Breast epithelium (tissue), 4 donors: ENCODE data around the gene DDOST. TPM values are rescaled to one million over a fixed set of nuclear protein-coding genes. Genes with fewer than 3 reads are reported as not detected.
A peak's percentile ranks its signal among the peaks of the same experiment; 100 is the strongest.

ENCODE experiments used
- DNase-seq, 2 donors: peaks; one replicate each; pipeline ENCODE4 v3.0.0-alpha.2; 2019; ENCODE audit warnings: low spot score in 2 of 2
- H3K27ac ChIP-seq, 2 donors: fragments of 200-600 bp; sonication (generic) in 1 of 2; one replicate each; pipeline ENCODE4 v1.5.1; 2016 to 2019; ENCODE audit warnings: mild to moderate bottlenecking in 1 of 2
- H3K27me3 ChIP-seq, 2 donors: fragments of 200-600 bp; sonication (generic) in 1 of 2; one replicate each; pipeline versions ENCODE4 v1.5.1 to v1.6.0; 2017 to 2019; ENCODE audit warnings: control low read depth in 1 of 2, mild to moderate bottlenecking in 1 of 2
- H3K36me3 ChIP-seq: fragments of 200-600 bp; one replicate; pipeline ENCODE4 v1.5.1; 2019
- H3K4me1 ChIP-seq, 2 donors: fragments of 200-600 bp; sonication (generic); one replicate each; pipeline ENCODE4 v1.5.1; 2016 to 2019; ENCODE audit warnings: control low read depth in 1 of 2
- H3K4me3 ChIP-seq, 3 donors: fragments of 200-600 bp; sonication (generic); 1 replicate in 2 of 3; 2 replicates in 1 of 3; pipeline ENCODE4 v1.5.1; 2016 to 2019; ENCODE audit warnings: mild to moderate bottlenecking in 3 of 3, moderate library complexity in 2 of 3
- H3K9me3 ChIP-seq, 2 donors: fragments of 200-600 bp; sonication (generic) in 1 of 2; one replicate each; pipeline ENCODE4 v1.5.1; 2016 to 2019; ENCODE audit warnings: control low read depth in 1 of 2
- POLR2A ChIP-seq: fragments of 450-650 bp; IDR thresholded peaks from one replicate; pipeline ENCODE4 v1.6.1; 2016; ENCODE audit warnings: antibody characterized with exemption, mild to moderate bottlenecking, moderate library complexity
- POLR2AphosphoS5 ChIP-seq, 3 donors: sonication (generic); formaldehyde crosslinking; IDR thresholded peaks; one replicate each; pipeline ENCODE4 v1.6.1; 2017; ENCODE audit warnings: antibody characterized with exemption in 3 of 3
- intact Hi-C: fragments of 100-400 bp; cut with DNase I; formaldehyde crosslinking; loops from one replicate; pipeline ENCODE4 v1.15.1; 2023; ENCODE audit warnings: low total_unique reads
- total RNA-seq, 3 donors: library from RNA; depleted of rRNA; stranded (reverse); fragments of >200 nt; gene quantifications; one replicate each; pipeline ENCODE4 v1.1.0, GENCODE V29; 2016
- TF ChIP-seq, protein P1 (sequence below), 3 donors: fragments of 450-650 bp; IDR thresholded peaks; one replicate each; pipeline ENCODE4 v1.5.1; 2016 to 2017; ENCODE audit warnings: antibody characterized with exemption in 3 of 3, mild to moderate bottlenecking in 3 of 3, moderate library complexity in 3 of 3

The DDOST gene
- total RNA-seq, 3 donors from 2014 or later, result 127 to 145 (median 138) TPM

DNA sequence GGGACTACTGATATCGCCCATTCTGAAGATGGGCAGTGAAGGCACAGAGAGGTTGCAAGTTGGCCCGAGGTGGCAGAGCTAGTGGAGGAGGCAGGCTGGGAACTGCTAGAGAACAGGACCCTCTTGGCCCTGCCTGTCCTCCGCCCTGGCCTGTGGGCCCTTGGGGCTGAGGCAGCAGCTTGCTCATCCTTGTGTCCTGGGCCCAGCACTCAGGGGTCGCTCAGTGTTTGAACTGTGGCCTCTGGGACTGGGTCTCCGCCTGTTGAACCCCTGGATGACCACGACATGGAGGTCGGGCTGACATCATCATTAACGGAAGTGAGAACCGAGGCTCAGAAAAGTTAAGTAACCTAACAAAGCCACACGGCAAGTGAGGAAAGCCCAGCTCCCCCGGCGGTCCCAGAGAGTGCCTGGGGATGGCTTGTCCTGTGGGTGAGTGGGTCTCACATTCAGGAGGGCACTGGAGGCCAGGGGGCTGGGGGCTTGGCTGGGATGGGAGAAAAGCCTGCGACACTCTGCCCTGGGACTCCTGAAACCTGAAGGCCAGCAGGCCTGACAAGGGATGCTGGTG is 23.0 kb upstream of the DDOST start:
- no peak for DNase-seq
- Histone ChIP-seq H3K27me3 (no peaks in the 10 kb centered on the region), H3K27ac (peak overlapping the region; percentile 25 to 89), H3K4me3 (peak overlapping the region; percentile 20 to 56 (median 31)), H3K4me1 (no peaks in the 10 kb centered on the region), H3K9me3 (no peaks in the 10 kb centered on the region), H3K36me3 (no peaks in the 10 kb centered on the region)
- TF ChIP-seq POLR2AphosphoS5 (IDR thresholded peaks at IDR 0.05) (no peak), POLR2A (no peak)
- TF ChIP-seq, protein P1, sequence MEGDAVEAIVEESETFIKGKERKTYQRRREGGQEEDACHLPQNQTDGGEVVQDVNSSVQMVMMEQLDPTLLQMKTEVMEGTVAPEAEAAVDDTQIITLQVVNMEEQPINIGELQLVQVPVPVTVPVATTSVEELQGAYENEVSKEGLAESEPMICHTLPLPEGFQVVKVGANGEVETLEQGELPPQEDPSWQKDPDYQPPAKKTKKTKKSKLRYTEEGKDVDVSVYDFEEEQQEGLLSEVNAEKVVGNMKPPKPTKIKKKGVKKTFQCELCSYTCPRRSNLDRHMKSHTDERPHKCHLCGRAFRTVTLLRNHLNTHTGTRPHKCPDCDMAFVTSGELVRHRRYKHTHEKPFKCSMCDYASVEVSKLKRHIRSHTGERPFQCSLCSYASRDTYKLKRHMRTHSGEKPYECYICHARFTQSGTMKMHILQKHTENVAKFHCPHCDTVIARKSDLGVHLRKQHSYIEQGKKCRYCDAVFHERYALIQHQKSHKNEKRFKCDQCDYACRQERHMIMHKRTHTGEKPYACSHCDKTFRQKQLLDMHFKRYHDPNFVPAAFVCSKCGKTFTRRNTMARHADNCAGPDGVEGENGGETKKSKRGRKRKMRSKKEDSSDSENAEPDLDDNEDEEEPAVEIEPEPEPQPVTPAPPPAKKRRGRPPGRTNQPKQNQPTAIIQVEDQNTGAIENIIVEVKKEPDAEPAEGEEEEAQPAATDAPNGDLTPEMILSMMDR (IDR thresholded peaks at IDR 0.05), result no peak
- intact Hi-C loops, result loop anchor here (5.0 kb wide), 1 partner anchor 968 kb away; no protein-coding TSS in a partner anchor

GRCh38 chr1:20683614-20684013 is 22.4 kb upstream of the DDOST start:
- TF ChIP-seq POLR2A, result no peak
- TF ChIP-seq, protein P1 (IDR thresholded peaks at IDR 0.05), result no peak
- TF ChIP-seq POLR2AphosphoS5 (IDR thresholded peaks at IDR 0.05), result no peak
- H3K27me3 ChIP-seq, result no peaks in the 10 kb centered on the region
- H3K4me1 ChIP-seq, result no peaks in the 10 kb centered on the region
- H3K9me3 ChIP-seq, result no peaks in the 10 kb centered on the region
- H3K27ac ChIP-seq, result no peak overlapping the region
- DNase-seq, result no peak
- H3K36me3 ChIP-seq, result no peaks in the 10 kb centered on the region
- intact Hi-C loops, result loop anchor here (5.0 kb wide), 1 partner anchor 969 kb away; no protein-coding TSS in a partner anchor
- no peak overlapping the region for H3K4me3 ChIP-seq

DNA sequence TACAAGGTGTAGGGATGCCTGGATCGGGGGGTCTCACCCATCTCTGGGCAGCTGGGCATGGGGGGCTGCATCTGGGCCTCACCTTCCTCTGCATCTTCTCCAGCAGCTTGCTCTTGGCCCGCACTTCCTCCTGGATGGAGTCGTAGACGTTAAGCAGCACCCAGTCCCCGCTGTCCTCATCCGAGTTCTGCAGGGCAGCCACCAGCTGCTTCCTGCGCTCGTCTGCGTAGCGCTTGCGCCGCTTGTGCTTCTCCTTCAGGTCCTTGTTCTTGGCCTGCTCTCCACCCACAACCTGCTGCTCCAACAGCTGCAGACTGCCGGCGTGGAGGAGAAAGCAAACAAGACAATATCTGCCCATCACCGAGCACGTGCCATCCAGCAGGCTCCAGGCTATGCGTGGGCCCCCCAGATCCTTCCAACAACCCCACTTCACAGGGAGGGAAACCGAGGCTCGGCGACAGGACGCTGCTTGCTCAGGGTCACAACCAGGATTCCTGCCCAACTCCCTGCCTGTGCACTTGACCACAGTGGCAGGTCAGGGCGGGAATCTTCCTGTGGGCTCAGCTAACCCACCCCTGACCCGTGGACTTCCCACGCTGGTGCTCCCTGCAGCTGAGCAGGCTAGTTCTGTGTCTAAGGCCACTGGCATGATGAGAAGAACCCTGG is 21.5 kb upstream of the DDOST start:
- Histone ChIP-seq H3K36me3 (no peaks in the 10 kb centered on the region), H3K4me1 (no peaks in the 10 kb centered on the region), H3K4me3 (no peak overlapping the region), H3K27ac (no peak overlapping the region), H3K27me3 (no peaks in the 10 kb centered on the region), H3K9me3 (no peaks in the 10 kb centered on the region)
- intact Hi-C loops, result loop anchor here (5.0 kb wide), 1 partner anchor 970 kb away; no protein-coding TSS in a partner anchor
- no peak for TF ChIP-seq POLR2A
- TF ChIP-seq POLR2AphosphoS5 (IDR thresholded peaks at IDR 0.05), result no peak
- TF ChIP-seq, protein P1 (IDR thresholded peaks at IDR 0.05), result no peak
- DNase-seq, result no peak

DNA sequence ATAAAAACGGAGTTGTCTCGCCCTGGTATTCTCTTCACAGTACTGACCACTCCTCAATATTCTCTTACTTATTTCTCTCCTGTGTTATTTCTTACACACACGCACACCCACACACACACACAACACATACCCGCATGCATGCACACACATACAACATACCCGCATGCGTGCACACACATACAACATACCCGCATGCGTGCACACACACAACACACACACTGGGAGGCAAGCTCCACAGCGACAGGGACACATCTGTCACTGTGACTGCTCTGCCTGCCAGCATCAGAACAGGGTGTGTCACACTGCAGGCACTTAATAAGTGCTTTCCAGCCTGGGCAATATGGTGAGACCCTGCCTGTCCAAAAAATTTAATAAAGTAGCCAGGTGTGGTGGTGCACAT is 20.8 kb upstream of the DDOST start:
- H3K9me3 ChIP-seq, result no peaks in the 10 kb centered on the region
- no peak overlapping the region for H3K4me3 ChIP-seq
- no peak overlapping the region for H3K27ac ChIP-seq
- intact Hi-C loops, result loop anchor here (5.0 kb wide), 1 partner anchor 970 kb away; no protein-coding TSS in a partner anchor
- no peaks in the 10 kb centered on the region for H3K4me1 ChIP-seq
- H3K36me3 ChIP-seq, result no peaks in the 10 kb centered on the region
- TF ChIP-seq POLR2A, result no peak
- no peaks in the 10 kb centered on the region for H3K27me3 ChIP-seq
- no peak for DNase-seq

DNA sequence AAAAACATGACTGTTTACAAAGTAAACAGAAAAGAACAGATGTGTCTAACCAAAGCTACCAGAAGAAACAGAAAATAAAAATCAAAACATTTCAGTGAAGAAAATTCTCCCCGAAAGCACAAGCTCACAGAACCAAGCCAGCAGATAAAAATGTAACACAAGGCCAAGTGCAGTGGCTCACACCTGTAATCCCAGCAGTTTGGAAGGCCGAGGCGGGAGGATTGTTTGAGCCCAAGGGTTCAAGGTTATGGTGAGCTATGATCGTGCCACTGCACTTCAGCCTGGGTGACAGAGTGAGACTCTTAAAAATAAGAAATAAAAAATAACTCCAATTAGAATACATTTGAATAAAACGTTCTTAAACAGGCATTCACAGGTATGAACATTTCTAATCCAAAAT is 19.1 kb upstream of the DDOST start:
- Histone ChIP-seq H3K27me3 (no peaks in the 10 kb centered on the region), H3K4me1 (no peaks in the 10 kb centered on the region), H3K36me3 (no peaks in the 10 kb centered on the region), H3K27ac (no peak overlapping the region), H3K4me3 (no peak overlapping the region), H3K9me3 (no peaks in the 10 kb centered on the region)
- DNase-seq, result no peak
- intact Hi-C loops, result loop anchor here (5.0 kb wide), 1 partner anchor 972 kb away; no protein-coding TSS in a partner anchor
- TF ChIP-seq, protein P1 (IDR thresholded peaks at IDR 0.05), result no peak
- no peak for TF ChIP-seq POLR2AphosphoS5 (IDR thresholded peaks at IDR 0.05)
